Motor neuron (in vitro differentiated cells): ENCODE data around the gene LCLAT1. TPM values are rescaled to one million over a fixed set of nuclear protein-coding genes. Genes with fewer than 3 reads are reported as not detected.
A peak's percentile ranks its signal among the peaks of the same experiment; 100 is the strongest.

Experiments used
- ATAC-seq, 8 experiments: fragments of 200-7000 bp; cut with Tn5 transposase; replicated peaks in 6 of 8; 2 replicates each; pipeline ENCODE4 v1.8.0; 2021; ENCODE audit warnings: mild to moderate bottlenecking in 8 of 8, moderate library complexity in 8 of 8
- H3K27ac ChIP-seq, 2 donors: fragments of 250-450 bp; sonication (Bioruptor Pico); 2 replicates each; pipeline ENCODE4 v1.9.0; 2021; ENCODE audit warnings: antibody characterized with exemption in 2 of 2, mild to moderate bottlenecking in 2 of 2, moderate library complexity in 1 of 2
- H3K4me1 ChIP-seq, 2 donors: fragments of 250-450 bp; sonication (Bioruptor Pico); replicated peaks in 1 of 2; 2 replicates each; pipeline ENCODE4 v1.6.1; 2021; ENCODE audit warnings: antibody characterized with exemption in 2 of 2, mild to moderate bottlenecking in 2 of 2, moderate library complexity in 1 of 2
- H3K4me3 ChIP-seq, 5 donors: fragments of 250-450 bp; sonication (Bioruptor Pico); 2 replicates each; pipeline ENCODE4 v1.9.0; 2021; ENCODE audit warnings: antibody characterized with exemption in 5 of 5, mild to moderate bottlenecking in 5 of 5, moderate library complexity in 4 of 5
- WGBS, 10 experiments: fragments of 450-650 bp; shearing (Covaris generic); methylation state at CpG; one replicate each; pipeline ENCODE4 v1.0.0; 2022; 5-methylcytosine and 5-hydroxymethylcytosine counted together
- in situ Hi-C, 9 experiments: fragments of 400-800 bp; cut with MboI; loops; one replicate each; pipeline ENCODE4 v1.15.0; 2021; ENCODE audit warnings: low sequenced_read_pairs in 9 of 9, low pct_unique_long_range_greater_than_20kb in 2 of 9; ENCODE audit not compliant: unreplicated experiment in 9 of 9
- total RNA-seq, 8 experiments: library from RNA; unstranded; fragments of 300-600 nt; gene quantifications; 2 replicates each; pipeline versions ENCODE4 v1.2.3 to v1.2.4, GENCODE V29; 2022

The LCLAT1 gene
- total RNA-seq, 8 experiments from 2014 or later = 9.8 to 39.2 (median 12.9) TPM

- no peak overlapping the region for H3K4me3 ChIP-seq
- in situ Hi-C loops = loop anchor here in 1 of 9 experiments (25.0 kb wide), 1 partner anchor 92 kb away; no protein-coding TSS in a partner anchor
- no CpG with 5 or more reads among the region's 3 CpGs for WGBS, 10 experiments
Measured at GRCh38 chr2:30654404-30654803, 207.4 kb downstream of the LCLAT1 start.

GRCh38 chr2:30655211-30655610 lies 208.2 kb downstream of the LCLAT1 start:
- in situ Hi-C loops = loop anchor here in 1 of 9 experiments (25.0 kb wide), 1 partner anchor 93 kb away; no protein-coding TSS in a partner anchor
- H3K27ac ChIP-seq = no peak overlapping the region
- peaks cover 0 to 4% of the 10 kb centered on the region in 2 donors for H3K4me1 ChIP-seq
- peak in 3 of 8 experiments; percentile 39 to 84 (median 61) for ATAC-seq
- WGBS, 10 experiments = 20 to 100% (median 73%) methylated on average over 1 to 5 of the region's 6 CpGs; no CpG with 5 or more reads in 7 of the 10 experiments
- no peak overlapping the region for H3K4me3 ChIP-seq

More at GRCh38 chr2:30654404-30654803, 207.4 kb downstream of the LCLAT1 start:
- Histone ChIP-seq H3K4me1 (peaks cover 0 to 4% of the 10 kb centered on the region in 2 donors), H3K27ac (no peak overlapping the region)
- ATAC-seq = no peak

GRCh38 chr2:30655660-30656059 lies 208.6 kb downstream of the LCLAT1 start:
- ATAC-seq = peak in 3 of 8 experiments; percentile 45 to 72 (median 51)
- no peak overlapping the region for H3K4me3 ChIP-seq
- peaks cover 0 to 4% of the 10 kb centered on the region in 2 donors for H3K4me1 ChIP-seq
- in situ Hi-C loops = loop anchor here in 1 of 9 experiments (25.0 kb wide), 1 partner anchor 93 kb away; no protein-coding TSS in a partner anchor
- WGBS, 10 experiments = 10 to 85% (median 62%) methylated on average over 2 to 5 of the region's 5 CpGs; no CpG with 5 or more reads in 6 of the 10 experiments
- H3K27ac ChIP-seq = no peak overlapping the region

- ATAC-seq = no peak
- H3K4me3 ChIP-seq = no peak overlapping the region
- in situ Hi-C loops = loop anchor here in 1 of 9 experiments (25.0 kb wide), 1 partner anchor 94 kb away; no protein-coding TSS in a partner anchor
- no peak overlapping the region for H3K27ac ChIP-seq
- peaks cover 0 to 4% of the 10 kb centered on the region in 2 donors for H3K4me1 ChIP-seq
- 0 to 69% (median 62%) methylated on average over 1 to 4 of the region's 4 CpGs; no CpG with 5 or more reads in 2 of the 10 experiments for WGBS, 10 experiments
Measured at GRCh38 chr2:30656079-30656478, 209.0 kb downstream of the LCLAT1 start.

GRCh38 chr2:30661173-30662107 lies 214.4 kb downstream of the LCLAT1 start:
- Histone ChIP-seq H3K4me3 (no peak overlapping the region), H3K4me1 (no peaks in the 10 kb centered on the region), H3K27ac (no peak overlapping the region)
- 67 to 100% (median 88%) methylated on average over 1 to 4 of the region's 5 CpGs; no CpG with 5 or more reads in 5 of the 10 experiments for WGBS, 10 experiments
- ATAC-seq = no peak
- in situ Hi-C loops = loop anchor here in 1 of 9 experiments (25.0 kb wide), 1 partner anchor 99 kb away; no protein-coding TSS in a partner anchor

- peak in 6 of 8 experiments; percentile 3 to 52 (median 40) for ATAC-seq
- H3K27ac ChIP-seq = no peak overlapping the region
- no peak overlapping the region for H3K4me3 ChIP-seq
- 25 to 100% (median 72%) methylated on average over 1 to 9 of the region's 12 CpGs; no CpG with 5 or more reads in 1 of the 10 experiments for WGBS, 10 experiments
- in situ Hi-C loops = loop anchor here in 1 of 9 experiments (25.0 kb wide), 1 partner anchor 100 kb away; no protein-coding TSS in a partner anchor
- H3K4me1 ChIP-seq = no peaks in the 10 kb centered on the region
Measured at GRCh38 chr2:30662268-30663131, 215.5 kb downstream of the LCLAT1 start.

- no peak for ATAC-seq
- H3K4me3 ChIP-seq = no peak overlapping the region
- no peak overlapping the region for H3K27ac ChIP-seq
- in situ Hi-C loops = loop anchor here in 1 of 9 experiments (25.0 kb wide), 1 partner anchor 101 kb away; no protein-coding TSS in a partner anchor
- 50 to 100% (median 100%) methylated on average over 1 to 3 of the region's 4 CpGs; no CpG with 5 or more reads in 2 of the 10 experiments for WGBS, 10 experiments
- no peaks in the 10 kb centered on the region for H3K4me1 ChIP-seq
Measured at GRCh38 chr2:30663321-30663720, 216.3 kb downstream of the LCLAT1 start.

- 50 to 100% (median 86%) methylated on average over 1 to 2 of the region's 3 CpGs; no CpG with 5 or more reads in 5 of the 10 experiments for WGBS, 10 experiments
- in situ Hi-C loops = loop anchor here in 1 of 9 experiments (25.0 kb wide), 1 partner anchor 102 kb away; no protein-coding TSS in a partner anchor
Measured at GRCh38 chr2:30663806-30664205, 216.8 kb downstream of the LCLAT1 start.

GRCh38 chr2:30664761-30665358 lies 217.8 kb downstream of the LCLAT1 start:
- 0 to 100% (median 0%) methylated on average over 1 of the region's 8 CpGs; no CpG with 5 or more reads in 7 of the 10 experiments for WGBS, 10 experiments
- ATAC-seq = peak; percentile 39 to 91 (median 86)

More at GRCh38 chr2:30663806-30664205, 216.8 kb downstream of the LCLAT1 start:
- no peak overlapping the region for H3K27ac ChIP-seq
- no peak for ATAC-seq
- H3K4me1 ChIP-seq = no peaks in the 10 kb centered on the region
- H3K4me3 ChIP-seq = no peak overlapping the region

GRCh38 chr2:30665761-30666265 lies 218.8 kb downstream of the LCLAT1 start:
- Histone ChIP-seq H3K4me3 (no peak overlapping the region), H3K4me1 (no peaks in the 10 kb centered on the region), H3K27ac (no peak overlapping the region)
- WGBS, 10 experiments = 43 to 100% (median 80%) methylated on average over 1 to 3 of the region's 3 CpGs; no CpG with 5 or more reads in 2 of the 10 experiments
- no peak for ATAC-seq
- in situ Hi-C loops = loop anchor here in 1 of 9 experiments (25.0 kb wide), 1 partner anchor 104 kb away; no protein-coding TSS in a partner anchor

More at GRCh38 chr2:30664761-30665358, 217.8 kb downstream of the LCLAT1 start:
- H3K4me1 ChIP-seq = no peaks in the 10 kb centered on the region
- no peak overlapping the region for H3K4me3 ChIP-seq
- in situ Hi-C loops = loop anchor here in 1 of 9 experiments (25.0 kb wide), 1 partner anchor 103 kb away; no protein-coding TSS in a partner anchor
- no peak overlapping the region for H3K27ac ChIP-seq

- Histone ChIP-seq H3K27ac (no peak overlapping the region), H3K4me1 (no peaks in the 10 kb centered on the region), H3K4me3 (no peak overlapping the region)
- ATAC-seq = peak in 7 of 8 experiments; percentile 14 to 63 (median 46)
- in situ Hi-C loops = loop anchor here in 1 of 9 experiments (25.0 kb wide), 1 partner anchor 104 kb away; no protein-coding TSS in a partner anchor
- WGBS, 10 experiments = 17 to 100% (median 67%) methylated on average over 1 to 4 of the region's 4 CpGs; no CpG with 5 or more reads in 1 of the 10 experiments
Measured at GRCh38 chr2:30666266-30666874, 219.3 kb downstream of the LCLAT1 start.
